Mammary epithelial cell (primary cell): Measurements from ENCODE around the gene ATRNL1.

ENCODE experiments used
- EZH2 ChIP-seq: IDR thresholded peaks from 2 replicates; pipeline ENCODE4 v1.6.1; 2012; ENCODE audit warnings: low read length, inconsistent platforms, borderline replicate concordance
- TF ChIP-seq, protein P1 (sequence below), 2 donors: IDR thresholded peaks in 1 of 2; conservative IDR thresholded peaks in 1 of 2; 2 replicates each; pipeline ENCODE4 v1.5.1; 2011 to 2012; ENCODE audit warnings: inconsistent platforms in 2 of 2, low read length in 2 of 2, mild to moderate bottlenecking in 2 of 2, control low read depth in 1 of 2, low read depth in 1 of 2; ENCODE audit not compliant: insufficient read depth in 1 of 2; ENCODE audit errors: extremely low read depth in 1 of 2

DNA sequence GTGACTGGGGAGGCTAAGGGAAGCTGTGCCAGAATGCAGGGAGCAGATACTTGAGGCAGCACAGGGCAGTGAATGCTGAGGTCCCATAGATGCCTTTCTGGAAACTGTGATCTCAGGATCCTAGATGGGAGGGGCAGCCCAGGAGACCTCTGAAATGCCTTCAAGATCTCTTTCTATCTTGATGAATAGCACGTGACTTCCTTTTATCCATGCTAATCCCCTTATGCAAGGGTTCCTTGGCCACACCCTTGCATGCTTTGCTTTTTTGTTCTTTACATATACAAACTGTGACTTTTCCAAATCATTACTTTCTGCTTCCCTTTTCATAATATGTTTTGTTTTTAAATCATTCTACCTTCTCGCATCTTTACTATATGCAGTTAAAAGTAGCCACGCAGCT is 14.7 kb downstream of the ATRNL1 start:
- TF ChIP-seq, protein P1, sequence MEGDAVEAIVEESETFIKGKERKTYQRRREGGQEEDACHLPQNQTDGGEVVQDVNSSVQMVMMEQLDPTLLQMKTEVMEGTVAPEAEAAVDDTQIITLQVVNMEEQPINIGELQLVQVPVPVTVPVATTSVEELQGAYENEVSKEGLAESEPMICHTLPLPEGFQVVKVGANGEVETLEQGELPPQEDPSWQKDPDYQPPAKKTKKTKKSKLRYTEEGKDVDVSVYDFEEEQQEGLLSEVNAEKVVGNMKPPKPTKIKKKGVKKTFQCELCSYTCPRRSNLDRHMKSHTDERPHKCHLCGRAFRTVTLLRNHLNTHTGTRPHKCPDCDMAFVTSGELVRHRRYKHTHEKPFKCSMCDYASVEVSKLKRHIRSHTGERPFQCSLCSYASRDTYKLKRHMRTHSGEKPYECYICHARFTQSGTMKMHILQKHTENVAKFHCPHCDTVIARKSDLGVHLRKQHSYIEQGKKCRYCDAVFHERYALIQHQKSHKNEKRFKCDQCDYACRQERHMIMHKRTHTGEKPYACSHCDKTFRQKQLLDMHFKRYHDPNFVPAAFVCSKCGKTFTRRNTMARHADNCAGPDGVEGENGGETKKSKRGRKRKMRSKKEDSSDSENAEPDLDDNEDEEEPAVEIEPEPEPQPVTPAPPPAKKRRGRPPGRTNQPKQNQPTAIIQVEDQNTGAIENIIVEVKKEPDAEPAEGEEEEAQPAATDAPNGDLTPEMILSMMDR (conservative IDR thresholded peaks at IDR 0.05 in 1 of 2, IDR thresholded peaks at IDR 0.05 in 1 of 2; ENCODE audit: extremely low read depth in 1 of 2, insufficient read depth in 1 of 2, low read depth in 1 of 2, low read length in 2 of 2) = no peak
- no peak for TF ChIP-seq EZH2
